ENCODE data around the gene SPARCL1. TPM values are rescaled to one million over a fixed set of nuclear protein-coding genes. Genes with fewer than 3 reads are reported as not detected.
A peak's percentile ranks its signal among the peaks of the same experiment; 100 is the strongest.

The SPARCL1 gene
- total RNA-seq, 1 donor from 2014 or later: 369 TPM

DNA sequence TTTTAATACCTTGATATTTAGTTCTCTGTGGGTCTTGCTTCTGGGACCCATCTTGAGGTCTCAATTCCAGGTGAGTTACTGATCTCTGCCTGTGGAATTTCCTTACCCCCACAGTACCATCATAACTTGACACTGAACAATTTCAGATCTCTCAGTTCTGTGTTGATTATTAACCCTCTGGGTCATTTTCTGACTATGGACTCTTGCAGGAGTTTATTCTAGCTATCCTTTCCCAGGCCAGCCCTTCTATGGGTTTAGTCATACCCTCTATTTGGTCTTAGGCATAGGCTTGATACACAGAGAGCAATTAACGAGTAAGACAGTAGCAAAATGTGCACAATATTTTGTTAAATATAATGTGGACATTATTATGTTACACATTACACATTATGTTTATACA lies 3.7 kb upstream of the SPARCL1 start:
- H3K4me3 ChIP-seq: no peak overlapping the region
- DNase-seq (no peak), ATAC-seq (no peak)
- H3K27ac ChIP-seq: no peak overlapping the region
- H3K27me3 ChIP-seq: no peaks in the 10 kb centered on the region
- no peaks in the 10 kb centered on the region for H3K36me3 ChIP-seq
- intact Hi-C loops (cut with DNase I): no loop called here
- peaks cover 15% of the 10 kb centered on the region for H3K4me1 ChIP-seq
- TF ChIP-seq, protein P1, sequence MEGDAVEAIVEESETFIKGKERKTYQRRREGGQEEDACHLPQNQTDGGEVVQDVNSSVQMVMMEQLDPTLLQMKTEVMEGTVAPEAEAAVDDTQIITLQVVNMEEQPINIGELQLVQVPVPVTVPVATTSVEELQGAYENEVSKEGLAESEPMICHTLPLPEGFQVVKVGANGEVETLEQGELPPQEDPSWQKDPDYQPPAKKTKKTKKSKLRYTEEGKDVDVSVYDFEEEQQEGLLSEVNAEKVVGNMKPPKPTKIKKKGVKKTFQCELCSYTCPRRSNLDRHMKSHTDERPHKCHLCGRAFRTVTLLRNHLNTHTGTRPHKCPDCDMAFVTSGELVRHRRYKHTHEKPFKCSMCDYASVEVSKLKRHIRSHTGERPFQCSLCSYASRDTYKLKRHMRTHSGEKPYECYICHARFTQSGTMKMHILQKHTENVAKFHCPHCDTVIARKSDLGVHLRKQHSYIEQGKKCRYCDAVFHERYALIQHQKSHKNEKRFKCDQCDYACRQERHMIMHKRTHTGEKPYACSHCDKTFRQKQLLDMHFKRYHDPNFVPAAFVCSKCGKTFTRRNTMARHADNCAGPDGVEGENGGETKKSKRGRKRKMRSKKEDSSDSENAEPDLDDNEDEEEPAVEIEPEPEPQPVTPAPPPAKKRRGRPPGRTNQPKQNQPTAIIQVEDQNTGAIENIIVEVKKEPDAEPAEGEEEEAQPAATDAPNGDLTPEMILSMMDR (IDR thresholded peaks at IDR 0.05): no peak
- H3K9me3 ChIP-seq: no peaks in the 10 kb centered on the region

GRCh38 chr4:87532109-87532508 lies 2.9 kb upstream of the SPARCL1 start:
- H3K4me3 ChIP-seq: no peak overlapping the region

DNA sequence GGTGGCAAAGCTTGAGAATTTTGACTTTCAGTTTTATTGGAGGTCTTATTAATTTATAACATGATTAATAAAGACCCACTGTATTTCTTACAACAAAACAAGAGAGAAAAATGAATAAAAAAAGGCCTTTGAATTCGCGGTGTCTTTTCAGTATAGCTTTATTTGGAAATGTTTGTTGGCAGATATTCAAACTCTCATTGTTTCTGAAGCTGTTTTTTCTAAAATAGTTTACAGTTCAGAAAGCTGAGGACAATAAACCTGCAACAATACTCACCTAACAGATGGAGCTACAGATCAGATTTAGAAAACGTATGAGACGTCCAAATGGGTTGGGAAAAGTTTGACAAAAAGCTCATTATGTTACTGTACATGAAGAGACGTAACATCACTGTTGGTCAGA lies 2.4 kb upstream of the SPARCL1 start:
- DNase-seq (no peak), ATAC-seq (no peak)
- H3K4me1 ChIP-seq: peaks cover 15% of the 10 kb centered on the region
- no peak overlapping the region for H3K4me3 ChIP-seq
- H3K27me3 ChIP-seq: no peaks in the 10 kb centered on the region
- H3K36me3 ChIP-seq: no peaks in the 10 kb centered on the region
- TF ChIP-seq, protein P1 (IDR thresholded peaks at IDR 0.05): no peak
- no peaks in the 10 kb centered on the region for H3K9me3 ChIP-seq
- intact Hi-C loops (cut with DNase I): no loop called here
- peak overlapping the region; percentile 75 for H3K27ac ChIP-seq

More at GRCh38 chr4:87532109-87532508, 2.9 kb upstream of the SPARCL1 start:
- TF ChIP-seq, protein P1 (IDR thresholded peaks at IDR 0.05): no peak
- Histone ChIP-seq H3K9me3 (no peaks in the 10 kb centered on the region), H3K27ac (peak overlapping the region; percentile 75), H3K36me3 (no peaks in the 10 kb centered on the region), H3K27me3 (no peaks in the 10 kb centered on the region), H3K4me1 (peaks cover 15% of the 10 kb centered on the region)
- intact Hi-C loops (cut with DNase I): no loop called here
- DNase-seq (no peak), ATAC-seq (no peak)

DNA sequence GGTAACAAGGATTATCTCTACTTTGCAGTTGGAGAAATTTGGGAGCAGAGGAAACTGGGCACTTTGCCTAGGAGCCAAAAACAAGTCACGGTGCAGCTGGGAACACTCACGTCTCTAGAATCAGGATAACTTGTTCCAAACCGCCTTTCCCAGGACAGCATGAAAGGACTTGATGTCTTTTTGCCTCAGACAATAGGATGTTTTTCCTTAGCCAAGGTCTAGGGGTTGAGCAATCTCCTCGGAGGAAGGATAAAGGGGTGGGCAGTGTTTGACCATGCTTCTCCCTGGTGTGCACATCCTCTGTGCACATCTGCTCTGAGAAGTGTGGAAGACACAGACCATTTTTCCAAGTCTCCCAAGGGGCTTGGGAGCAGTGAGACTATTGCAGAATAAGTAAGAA lies 1.7 kb upstream of the SPARCL1 start:
- Histone ChIP-seq H3K27ac (peak overlapping the region; percentile 89), H3K4me3 (peak overlapping the region; percentile 54), H3K4me1 (peaks cover 15% of the 10 kb centered on the region), H3K27me3 (no peaks in the 10 kb centered on the region), H3K36me3 (no peaks in the 10 kb centered on the region), H3K9me3 (no peaks in the 10 kb centered on the region)
- intact Hi-C loops (cut with DNase I): no loop called here
- DNase-seq (no peak), ATAC-seq (peak; percentile 90)
- TF ChIP-seq, protein P1 (IDR thresholded peaks at IDR 0.05): no peak

- intact Hi-C loops (cut with DNase I): no loop called here
- Histone ChIP-seq H3K27ac (peak overlapping the region; percentile 89), H3K9me3 (no peaks in the 10 kb centered on the region), H3K27me3 (no peaks in the 10 kb centered on the region), H3K36me3 (no peaks in the 10 kb centered on the region), H3K4me1 (peaks cover 18% of the 10 kb centered on the region), H3K4me3 (peak overlapping the region; percentile 54)
- DNase-seq: no peak
- ATAC-seq: no peak
- TF ChIP-seq, protein P1 (IDR thresholded peaks at IDR 0.05): no peak
Measured at GRCh38 chr4:87530229-87530628, 1.1 kb upstream of the SPARCL1 start.
